H1 (cell line): ENCODE data around the gene RASGRF1. TPM values are rescaled to one million over a fixed set of nuclear protein-coding genes. Genes with fewer than 3 reads are reported as not detected.

Source experiments
- CTCF ChIA-PET: fragments of 300-600 bp; sonication (Branson Sonifier 250); formaldehyde crosslinking; loops from one replicate; lab custom pipeline; 2021; ENCODE audit not compliant: partially characterized antibody; lab: Charles Lee
- POLR2A ChIA-PET: fragments of 300-600 bp; sonication (Branson Sonifier 250); formaldehyde crosslinking; loops from one replicate; lab custom pipeline; 2021; ENCODE audit warnings: inconsistent platforms; ENCODE audit not compliant: partially characterized antibody; lab: Charles Lee
- DNase-seq, 2 experiments: peaks; one replicate each; pipeline versions ENCODE4 v3.0.0 to v3.0.0-alpha.2; 2010 to 2022; ENCODE audit warnings: low spot score in 2 of 2, low read depth in 1 of 2, mixed read lengths in 1 of 2
- FAIRE-seq: peaks from 2 replicates; lab custom pipeline; 2011; peaks lifted over from hg19 to GRCh38; lab: Jason Lieb, UNC
- H2AFZ ChIP-seq: 2 replicates; pipeline ENCODE4 v1.8.1; 2012; ENCODE audit warnings: low read length, inconsistent platforms
- H2AK5ac ChIP-seq: 2 replicates; pipeline ENCODE4 v1.6.1; 2013; ENCODE audit warnings: low read depth, low read length
- H2BK120ac ChIP-seq: replicated peaks from 2 replicates; pipeline ENCODE3; 2013; ENCODE audit warnings: low read depth, low read length, inconsistent platforms
- H2BK12ac ChIP-seq: 2 replicates; pipeline ENCODE4 v1.6.1; 2013; ENCODE audit warnings: low read depth, low read length
- H2BK15ac ChIP-seq: 2 replicates; pipeline ENCODE4 v1.6.1; 2013; ENCODE audit warnings: low read length
- H2BK20ac ChIP-seq: 2 replicates; pipeline ENCODE4 v1.6.1; 2013; ENCODE audit warnings: low read length
- H2BK5ac ChIP-seq: 2 replicates; pipeline ENCODE4 v1.6.1; 2013; ENCODE audit warnings: low read depth, low read length
- H3K14ac ChIP-seq: 2 replicates; pipeline ENCODE4 v1.6.1; 2013; ENCODE audit warnings: inconsistent platforms; ENCODE audit not compliant: insufficient read length
- H3K18ac ChIP-seq: 2 replicates; pipeline ENCODE4 v1.6.1; 2013; ENCODE audit warnings: low read length; ENCODE audit errors: extremely low read depth
- H3K23ac ChIP-seq: 2 replicates; pipeline ENCODE4 v1.6.1; 2013; ENCODE audit warnings: inconsistent platforms; ENCODE audit not compliant: insufficient read length
- H3K23me2 ChIP-seq: 2 replicates; pipeline ENCODE4 v1.6.1; 2013; ENCODE audit warnings: low read depth, low read length
- H3K27ac ChIP-seq: 2 replicates; pipeline ENCODE4 v1.6.1; 2011; ENCODE audit warnings: low read depth, low read length, inconsistent platforms
- H3K27me3 ChIP-seq, 4 experiments: replicated peaks in 1 of 4; 1 replicate in 1 of 4; 2 replicates in 3 of 4; pipeline versions ENCODE4 v1.6.1 to v1.8.1; 2011 to 2013; ENCODE audit warnings: low read length in 3 of 4, mild to moderate bottlenecking in 3 of 4, inconsistent platforms in 2 of 4, mixed read lengths in 2 of 4, moderate library complexity in 1 of 4; ENCODE audit not compliant: control insufficient read depth in 3 of 4, insufficient read depth in 3 of 4; ENCODE audit errors: extremely low read depth in 1 of 4
- H3K36me3 ChIP-seq, 4 experiments: 2 replicates each; pipeline versions ENCODE4 v1.6.1 to v1.8.1; 2011 to 2013; ENCODE audit warnings: mild to moderate bottlenecking in 4 of 4, low read length in 3 of 4, moderate library complexity in 2 of 4, control low read depth in 1 of 4, inconsistent platforms in 1 of 4; ENCODE audit not compliant: insufficient read depth in 4 of 4, control insufficient read depth in 2 of 4
- H3K4ac ChIP-seq: replicated peaks from 2 replicates; pipeline ENCODE3; 2013; ENCODE audit warnings: low read length, low read depth, mixed read lengths, inconsistent platforms; ENCODE audit not compliant: insufficient read length
- H3K4me1 ChIP-seq, 4 experiments: replicated peaks in 1 of 4; 1 replicate in 1 of 4; 2 replicates in 3 of 4; pipeline versions ENCODE4 v1.6.1 to v1.8.1; 2011 to 2013; ENCODE audit warnings: low read length in 3 of 4, inconsistent platforms in 2 of 4, mixed read lengths in 1 of 4; ENCODE audit not compliant: insufficient read depth in 4 of 4, control insufficient read depth in 3 of 4
- H3K4me2 ChIP-seq, 2 experiments: 2 replicates each; pipeline versions ENCODE4 v1.6.1 to v1.8.1; 2011 to 2013; ENCODE audit warnings: low read depth in 2 of 2, low read length in 2 of 2, control low read depth in 1 of 2, inconsistent platforms in 1 of 2, mild to moderate bottlenecking in 1 of 2; ENCODE audit not compliant: insufficient read depth in 1 of 2
- H3K4me3 ChIP-seq, 4 experiments: fragments of 200-600, 300-600 bp in 1 of 4; sonication (generic), shearing (Covaris generic), sonication (Bioruptor Twin) in 1 of 4; 2 replicates each; pipeline versions ENCODE4 v1.5.1 to v1.8.1; 2011 to 2016; ENCODE audit warnings: low read length in 4 of 4, low read depth in 3 of 4, control low read depth in 2 of 4, inconsistent platforms in 2 of 4, mild to moderate bottlenecking in 2 of 4, mixed read lengths in 1 of 4, moderate library complexity in 1 of 4; ENCODE audit not compliant: insufficient read depth in 2 of 4; ENCODE audit errors: extremely low read depth in 1 of 4
- H3K56ac ChIP-seq: replicated peaks from 2 replicates; pipeline ENCODE3; 2013; ENCODE audit warnings: low read depth, mild to moderate bottlenecking, mixed read lengths, low read length, inconsistent platforms; ENCODE audit not compliant: insufficient read length
- H3K79me1 ChIP-seq: 2 replicates; pipeline ENCODE4 v1.6.1; 2013; ENCODE audit warnings: low read depth, low read length, control low read depth
- H3K79me2 ChIP-seq, 2 experiments: 2 replicates each; pipeline versions ENCODE4 v1.6.1 to v1.8.1; 2012 to 2013; ENCODE audit warnings: low read length in 2 of 2, mild to moderate bottlenecking in 2 of 2, inconsistent platforms in 1 of 2; ENCODE audit not compliant: insufficient read depth in 2 of 2, control insufficient read depth in 1 of 2
- H3K9ac ChIP-seq, 4 experiments: replicated peaks in 1 of 4; 1 replicate in 1 of 4; 2 replicates in 3 of 4; pipeline versions ENCODE4 v1.6.1 to v1.8.1; 2011 to 2013; ENCODE audit warnings: low read depth in 3 of 4, low read length in 3 of 4, control low read depth in 2 of 4, mild to moderate bottlenecking in 2 of 4, moderate library complexity in 2 of 4, inconsistent platforms in 1 of 4; ENCODE audit errors: extremely low read depth in 1 of 4
- H3K9me3 ChIP-seq, 2 experiments: 2 replicates each; pipeline versions ENCODE4 v1.6.1 to v1.8.1; 2012 to 2013; ENCODE audit warnings: mild to moderate bottlenecking in 2 of 2, moderate library complexity in 2 of 2, control low read depth in 1 of 2, inconsistent platforms in 1 of 2, low read depth in 1 of 2, low read length in 1 of 2, mixed read lengths in 1 of 2; ENCODE audit not compliant: insufficient read depth in 2 of 2
- H4K20me1 ChIP-seq, 2 experiments: replicated peaks in 1 of 2; 2 replicates each; pipeline versions ENCODE3 to v1.8.1; 2011 to 2013; ENCODE audit warnings: inconsistent platforms in 2 of 2, low read length in 2 of 2, mild to moderate bottlenecking in 1 of 2; ENCODE audit not compliant: insufficient read depth in 2 of 2, control insufficient read depth in 1 of 2
- H4K5ac ChIP-seq: 2 replicates; pipeline ENCODE4 v1.6.1; 2013; ENCODE audit warnings: low read length, low read depth, mixed read lengths, inconsistent platforms; ENCODE audit not compliant: insufficient read length
- H4K8ac ChIP-seq: 2 replicates; pipeline ENCODE4 v1.8.0; 2013; ENCODE audit warnings: mild to moderate bottlenecking, moderate library complexity, low read length, inconsistent platforms; ENCODE audit not compliant: insufficient read depth; ENCODE audit errors: extremely low read depth
- H4K91ac ChIP-seq: replicated peaks from 2 replicates; pipeline ENCODE3; 2013; ENCODE audit warnings: low read length, mixed read lengths, inconsistent platforms; ENCODE audit not compliant: insufficient read length
- ATF3 ChIP-seq: IDR thresholded peaks from 2 replicates; pipeline ENCODE4 v1.6.1; 2011; ENCODE audit warnings: low read depth, mild to moderate bottlenecking, low read length; ENCODE audit not compliant: insufficient read depth
- BCL11A ChIP-seq, 2 experiments: IDR thresholded peaks; one replicate each; pipeline ENCODE4 v1.6.1; 2011; ENCODE audit warnings: low read depth in 2 of 2, low read length in 2 of 2, mild to moderate bottlenecking in 2 of 2
- EGR1 ChIP-seq: IDR thresholded peaks from 2 replicates; pipeline ENCODE4 v1.6.1; 2011; ENCODE audit warnings: low read depth, low read length, borderline replicate concordance
- EZH2 ChIP-seq: fragments of 200-600 bp; sonication (generic); IDR thresholded peaks from 2 replicates; pipeline ENCODE4 v1.7.1; 2012; ENCODE audit warnings: low read depth, mild to moderate bottlenecking, moderate library complexity, low read length, inconsistent platforms; ENCODE audit not compliant: severe bottlenecking
- HDAC2 ChIP-seq, 2 experiments: fragments of 300-600 bp in 1 of 2; sonication (generic) in 1 of 2; IDR thresholded peaks; 2 replicates each; pipeline ENCODE4 v1.6.1; 2011 to 2012; ENCODE audit warnings: low read depth in 2 of 2, low read length in 2 of 2, mild to moderate bottlenecking in 2 of 2, moderate library complexity in 2 of 2, borderline replicate concordance in 1 of 2, inconsistent platforms in 1 of 2
- HDAC6 ChIP-seq: IDR thresholded peaks from one replicate; pipeline ENCODE4 v1.7.1; 2012; ENCODE audit warnings: low read depth, mild to moderate bottlenecking, inconsistent platforms, low read length, moderate library complexity
- SP1 ChIP-seq: IDR thresholded peaks from 2 replicates; pipeline ENCODE4 v1.6.1; 2011; ENCODE audit warnings: low read depth, low read length
- SUZ12 ChIP-seq: fragments of 200-600 bp; sonication (generic); IDR thresholded peaks from 2 replicates; pipeline ENCODE4 v1.6.1; 2012; ENCODE audit warnings: mild to moderate bottlenecking, inconsistent platforms, low read length, moderate library complexity, mixed read lengths
- TAF1 ChIP-seq: IDR thresholded peaks from 2 replicates; pipeline ENCODE4 v1.6.1; 2011; ENCODE audit warnings: mild to moderate bottlenecking, low read depth, low read length
- WGBS, 2 experiments: shearing (Covaris generic) in 1 of 2; methylation state at CpG; one replicate each; pipeline versions ENCODE4 v1.1.6 to v1.1.7; 2013 to 2015; ENCODE audit warnings: low lambda C conversion rate in 2 of 2, mixed read lengths in 2 of 2, inconsistent platforms in 1 of 2, low coverage in 1 of 2, missing lambda C conversion rate in 1 of 2; ENCODE audit not compliant: insufficient replicate concordance in 2 of 2, insufficient coverage in 1 of 2, insufficient read length in 1 of 2; ENCODE audit errors: extremely low coverage in 1 of 2, missing lambda C conversion rate in 1 of 2; 5-methylcytosine and 5-hydroxymethylcytosine counted together
- polyA plus RNA-seq, 7 experiments: library from polyadenylated mRNA; depleted of rRNA in 3 of 7; stranded (reverse) in 5 of 7; unstranded in 2 of 7; fragments of >200 nt in 5 of 7; fragments of 200-250 nt in 2 of 7; gene quantifications; 1 replicate in 5 of 7; 2 replicates in 1 of 7; 4 replicates in 1 of 7; pipeline versions ENCODE4 v1.2.1 to v1.2.3, GENCODE V29; 2011 to 2013; ENCODE audit warnings: missing spikeins in 2 of 7, mixed read lengths in 2 of 7
- total RNA-seq: library from RNA; stranded (reverse); fragmentation: NEBNext Ultra II Directional; extraction: Animal tissue kit (Norgen Biotek cat#: 25700); gene quantifications from 2 replicates; pipeline ENCODE4 v1.2.1, GENCODE V29; 2021

Gene RASGRF1
- total and polyA plus RNA-seq, 2 of the 8 experiments (the other 6 are each of a cell fraction or from before 2014, with no cell fraction given) = 0.42 to 0.67 TPM

GRCh38 chr15:78916088-78916487 lies 174.5 kb downstream of the RASGRF1 start:
- Histone ChIP-seq H3K23me2 (no peaks in the 10 kb centered on the region), H3K36me3 (peaks cover 0 to 19% (median 0%) of the 10 kb centered on the region in 4 experiments; a peak in 3 of 8 replicates), H4K20me1 (peaks cover 0 to 3% of the 10 kb centered on the region in 2 experiments), H4K91ac (no peak overlapping the region), H3K4me1 (no peaks in the 10 kb centered on the region), H2AFZ (no peak overlapping the region), H3K9me3 (no peaks in the 10 kb centered on the region), H3K4me3 (no peak overlapping the region), H3K14ac (no peak overlapping the region), H3K9ac (no peak overlapping the region), H4K8ac (no peak overlapping the region), H3K27ac (no peak overlapping the region), H3K79me1 (0 out of 2 replicates have a peak, but pooled peaks cover 2% of the 10 kb centered on the region), H3K18ac (no peak overlapping the region), H2BK5ac (no peak overlapping the region), H2AK5ac (no peak overlapping the region), H2BK12ac (no peak overlapping the region), H2BK120ac (no peak overlapping the region), H3K23ac (no peak overlapping the region), H3K4me2 (no peak overlapping the region), H4K5ac (no peak overlapping the region), H3K56ac (no peak overlapping the region), H3K79me2 (no peaks in the 10 kb centered on the region; a peak in 1 of 4 replicates), H3K4ac (no peak overlapping the region), H2BK20ac (no peak overlapping the region), H2BK15ac (no peak overlapping the region), H3K27me3 (no peaks in the 10 kb centered on the region)
- DNase-seq (no peak), FAIRE-seq (no peak)
- ChIA-PET POLR2A (interaction anchor here (1.7 kb wide), 1 partner anchor 43 kb away, joined by 5 read pairs; the partner anchor contains the start of gene MORF4L1), CTCF (interaction anchor here (0.5 to 11.2 kb wide), 15 partner anchors 9 to 112 kb away, joined by 3 to 171 read pairs (median 6); no protein-coding TSS in a partner anchor)
- WGBS, 2 experiments = 77% methylated on average over 4 of the region's 4 CpGs; no CpG with 5 or more reads in 1 of the 2 experiments
- TF ChIP-seq SP1 = no peak
- TF ChIP-seq SUZ12 = no peak
- TF ChIP-seq ATF3 = no peak
- TF ChIP-seq TAF1 = no peak
- no peak for TF ChIP-seq BCL11A (IDR thresholded peaks at IDR 0.05; ENCODE audit: low read depth in 2 of 2, low read length in 2 of 2)
- no peak for TF ChIP-seq HDAC2 (IDR thresholded peaks at IDR 0.05; ENCODE audit: borderline replicate concordance in 1 of 2, low read depth in 2 of 2, low read length in 2 of 2)
- TF ChIP-seq EZH2 = no peak
- no peak for TF ChIP-seq EGR1
- TF ChIP-seq HDAC6 = no peak
